HG03442 (cell line): ENCODE measurements around the gene ESPL1.
A peak's percentile ranks its signal among the peaks of the same experiment; 100 is the strongest.

Source experiments
- ATAC-seq: cut with Tn5 transposase; IDR thresholded peaks from one replicate; pipeline ENCODE4 v1.9.1; 2021; ENCODE audit warnings: mild to moderate bottlenecking, moderate library complexity; ENCODE audit not compliant: unreplicated experiment

ESPL1 gene

DNA sequence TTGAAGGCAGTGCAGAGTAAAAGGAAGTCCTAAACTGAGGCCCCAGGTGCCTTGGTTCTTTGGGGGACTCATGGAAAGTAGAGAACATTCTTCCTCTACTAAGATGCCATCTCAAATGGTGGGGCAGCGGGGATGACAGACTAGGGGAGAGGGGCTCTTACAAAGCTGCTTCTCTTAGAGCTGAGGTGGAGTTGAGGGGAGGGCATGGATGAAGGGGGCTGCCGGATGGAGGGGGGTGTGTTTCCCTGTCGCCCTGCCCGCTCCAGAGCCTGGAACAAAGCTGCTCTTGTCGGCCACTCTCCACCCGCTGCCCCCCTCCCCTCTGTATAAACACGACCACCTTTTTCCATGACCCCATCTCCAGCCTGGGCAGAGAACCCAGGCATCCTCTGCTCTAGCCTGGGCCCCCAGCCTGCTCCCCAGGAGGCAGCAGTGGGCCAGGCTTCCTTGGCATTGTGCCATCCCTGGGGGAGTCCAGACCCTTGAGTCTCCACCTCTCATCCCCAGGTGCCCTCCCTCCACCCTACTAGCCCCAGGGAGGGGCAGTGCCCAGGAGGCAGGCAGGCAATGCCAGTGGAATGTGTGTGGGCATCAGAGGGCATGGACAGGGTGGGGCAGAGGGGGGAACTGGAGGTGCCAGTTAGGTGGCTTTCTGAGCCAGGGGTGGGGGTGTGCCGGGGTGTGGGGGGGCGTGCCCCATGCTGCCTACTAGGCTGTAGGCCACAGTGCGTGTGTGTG, 37.8 kb upstream of the ESPL1 start:
- no peak for ATAC-seq

DNA sequence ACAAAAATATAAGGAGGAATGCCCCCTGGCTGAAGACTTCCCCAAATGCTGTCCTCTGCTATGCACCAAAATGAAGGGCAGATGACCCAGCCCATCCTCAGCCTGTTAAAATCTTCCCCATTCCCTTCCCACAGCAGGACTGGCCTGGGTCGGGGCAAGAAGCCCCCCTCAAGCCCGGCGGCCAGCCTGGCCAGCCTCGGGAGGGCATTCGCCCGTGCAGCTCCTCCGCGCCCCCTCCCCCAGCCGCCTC, 36.5 kb upstream of the ESPL1 start:
- ATAC-seq = no peak

DNA sequence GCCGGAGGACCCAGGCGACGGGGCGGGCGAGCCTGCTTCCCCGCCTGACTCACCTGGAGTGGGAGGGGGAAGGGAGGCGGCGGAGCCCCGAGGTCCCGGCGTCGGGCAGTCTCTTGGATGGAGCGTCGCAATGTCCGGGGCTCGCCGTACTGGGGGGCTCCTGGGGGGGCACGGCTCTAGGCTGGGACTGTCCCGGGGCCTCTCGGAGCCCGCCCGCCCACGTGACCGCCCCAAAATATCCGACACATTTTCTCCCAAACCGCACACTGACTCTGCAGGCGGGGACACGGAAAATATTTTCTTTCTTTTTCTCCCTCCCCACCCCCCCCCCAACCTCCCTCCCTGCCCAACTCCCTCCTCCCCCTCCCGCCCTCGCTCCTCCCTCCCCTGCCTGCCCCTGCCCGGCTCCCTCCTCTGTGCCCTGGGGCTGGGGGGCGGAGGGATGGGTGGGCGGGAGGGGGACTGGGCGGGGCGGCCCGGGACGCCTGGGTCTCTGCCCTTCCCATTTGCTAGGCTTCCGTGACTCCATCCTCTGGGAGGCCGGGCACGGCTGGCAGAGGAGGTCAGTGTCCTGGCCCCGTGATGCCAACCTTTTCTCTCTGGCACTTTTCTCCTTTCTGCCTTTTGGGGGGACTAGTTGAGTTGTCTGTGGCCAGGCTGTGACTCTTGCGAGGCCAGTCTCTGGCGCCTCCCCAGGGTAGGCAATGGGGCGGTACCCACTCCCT, 36.0 kb upstream of the ESPL1 start, which contains the start of gene RARG:
TSS of gene RARG (minus strand) at position 289 of the 725 bp plus-strand sequence. CDS start 4,664 bp downstream, outside the sequence.
- ATAC-seq = no peak

DNA sequence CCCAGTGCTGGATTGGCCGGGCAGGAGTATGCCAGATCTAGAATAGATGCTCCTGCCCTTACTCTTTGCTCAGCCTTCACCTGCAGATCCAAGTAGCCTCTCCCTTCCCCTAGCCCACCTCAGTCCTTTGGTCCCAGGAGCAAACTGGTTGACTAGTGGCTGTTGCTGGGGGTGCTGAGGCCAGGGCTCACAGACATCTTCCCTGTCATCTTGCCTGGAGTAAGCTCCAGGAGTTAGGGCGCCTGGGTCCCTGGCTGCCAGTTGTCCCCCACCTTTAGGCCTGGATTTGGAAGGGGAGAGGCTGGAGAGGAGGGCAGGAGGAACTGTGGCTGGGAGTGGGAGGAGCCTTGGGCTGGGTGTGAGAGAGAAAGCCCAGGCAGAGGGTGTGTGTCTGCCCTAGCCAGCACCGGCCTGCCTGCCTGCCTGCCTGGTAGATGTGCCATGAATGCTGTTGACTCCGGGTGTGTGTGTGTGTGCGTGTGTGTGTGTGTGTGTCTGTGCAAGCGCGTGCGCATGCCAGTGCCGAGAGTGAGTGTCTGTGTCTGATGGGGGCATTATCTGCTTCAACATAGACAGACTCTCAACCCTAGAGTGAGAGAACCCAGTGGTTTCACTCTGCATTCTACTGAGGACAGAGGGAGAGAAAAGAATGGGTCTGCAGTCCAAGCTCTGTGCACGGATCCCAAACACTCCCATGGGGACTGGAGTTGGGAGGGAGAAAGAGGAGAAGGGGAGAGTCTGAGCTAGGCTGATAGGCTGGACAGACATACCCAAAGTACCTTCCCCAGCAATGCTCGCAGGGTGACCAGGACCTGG, 35.2 kb upstream of the ESPL1 start:
- ATAC-seq = no peak

DNA sequence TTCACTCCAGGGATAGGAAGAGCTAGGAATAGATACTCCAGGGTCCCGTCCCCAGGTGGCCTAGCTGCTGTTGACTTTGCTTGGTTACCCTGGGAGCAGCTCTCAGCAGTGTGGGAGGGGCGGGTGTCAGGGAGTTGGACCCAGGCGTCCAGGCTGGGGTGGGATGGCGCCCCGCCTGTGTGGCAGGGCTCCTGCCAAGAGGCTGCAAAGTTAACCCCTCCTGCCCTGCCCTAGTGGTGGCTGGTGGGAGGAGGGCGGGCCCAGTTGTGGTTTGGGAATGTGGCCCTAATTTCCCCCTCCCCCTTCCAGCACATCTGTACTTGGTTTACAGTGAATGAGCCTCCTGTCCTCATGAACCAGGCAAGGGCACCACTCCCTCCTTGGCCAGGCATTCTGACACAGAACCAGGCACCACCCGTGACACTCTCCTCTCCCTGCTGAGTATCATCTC, 34.4 kb upstream of the ESPL1 start:
- ATAC-seq = no peak

DNA sequence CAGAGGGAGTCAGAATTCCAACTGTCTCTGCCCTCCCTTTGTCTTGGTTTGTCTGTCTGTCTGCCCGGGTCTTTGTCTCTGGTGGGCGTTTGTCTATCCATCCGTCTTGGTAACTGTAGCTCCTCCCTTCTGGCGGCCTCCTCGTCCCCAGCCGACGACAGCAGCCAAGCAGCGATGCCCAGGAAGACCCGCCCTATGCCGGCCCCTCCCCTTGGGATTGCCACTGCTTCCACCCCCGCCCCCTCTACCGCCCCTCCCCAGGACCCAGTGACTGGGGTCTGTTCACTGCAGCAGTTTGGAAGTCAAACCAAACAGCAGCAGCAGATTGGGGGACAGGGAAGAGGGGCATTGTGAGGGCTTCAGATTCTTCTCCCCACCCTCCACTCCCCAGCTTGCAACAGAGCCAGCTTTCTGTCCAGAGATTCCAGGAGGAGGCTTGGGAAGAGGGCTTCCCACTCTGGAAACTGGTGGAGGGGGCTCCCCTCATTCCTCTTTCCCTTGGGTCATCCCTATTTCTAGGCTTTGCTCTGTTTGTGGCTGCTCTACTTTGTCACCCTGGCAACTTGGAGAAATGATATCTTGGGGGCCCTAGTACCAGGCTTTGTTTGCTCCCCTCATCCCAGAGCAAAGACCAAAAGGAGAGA, 33.7 kb upstream of the ESPL1 start:
- ATAC-seq = no peak

DNA sequence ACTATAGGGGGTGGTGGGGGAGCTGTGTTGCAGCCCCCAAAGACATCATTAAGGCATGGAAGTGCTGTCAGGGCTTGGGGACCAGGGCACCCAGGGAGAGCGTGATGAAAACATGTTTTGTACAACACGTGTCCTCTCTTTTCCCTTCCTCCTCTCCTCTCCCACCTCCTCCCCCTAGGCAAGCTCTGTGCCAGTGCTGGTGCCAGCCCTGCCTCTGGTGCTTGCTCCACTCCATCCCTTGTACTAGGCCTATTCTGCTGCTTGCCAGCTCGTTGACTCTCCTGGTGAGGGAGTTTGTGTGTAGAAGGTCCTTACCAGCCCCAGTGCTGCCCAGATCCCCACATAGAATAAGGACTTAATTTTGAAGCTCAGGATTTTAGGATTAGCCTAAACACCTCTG, 32.9 kb upstream of the ESPL1 start:
- no peak for ATAC-seq

DNA sequence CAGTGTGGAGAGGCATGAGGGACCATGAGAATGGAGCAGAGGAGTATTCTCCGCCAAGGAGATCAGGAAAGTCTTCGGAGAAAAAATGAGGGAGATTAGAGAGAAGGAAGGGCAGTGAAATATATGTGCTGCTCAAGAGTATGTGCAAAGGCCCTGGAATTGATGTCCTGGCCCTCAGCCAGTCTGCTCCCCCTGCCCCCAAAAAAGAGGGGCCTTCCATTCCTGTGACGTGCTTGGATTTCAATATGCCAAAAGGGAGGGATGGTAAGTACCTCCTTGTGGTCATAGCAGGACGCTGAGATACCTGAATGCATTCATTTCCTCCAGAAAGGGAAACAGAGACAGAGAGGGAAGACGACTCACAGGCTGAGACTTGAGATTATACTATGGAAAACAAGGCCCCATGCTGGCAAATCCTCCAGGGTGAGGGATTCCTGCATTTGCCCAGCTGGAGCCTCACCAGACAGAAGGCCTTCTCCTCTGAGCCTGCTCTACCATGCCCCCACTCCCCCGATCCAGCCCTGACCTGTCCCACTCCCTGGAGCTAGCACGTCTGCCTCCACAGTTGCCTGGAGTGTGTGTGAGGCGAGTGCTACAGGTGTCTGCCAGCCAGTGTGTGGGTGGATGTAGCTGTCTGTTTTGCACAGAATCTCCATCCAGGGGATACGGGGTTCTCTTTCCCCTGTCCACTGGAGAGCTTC, 32.2 kb upstream of the ESPL1 start:
- no peak for ATAC-seq

DNA sequence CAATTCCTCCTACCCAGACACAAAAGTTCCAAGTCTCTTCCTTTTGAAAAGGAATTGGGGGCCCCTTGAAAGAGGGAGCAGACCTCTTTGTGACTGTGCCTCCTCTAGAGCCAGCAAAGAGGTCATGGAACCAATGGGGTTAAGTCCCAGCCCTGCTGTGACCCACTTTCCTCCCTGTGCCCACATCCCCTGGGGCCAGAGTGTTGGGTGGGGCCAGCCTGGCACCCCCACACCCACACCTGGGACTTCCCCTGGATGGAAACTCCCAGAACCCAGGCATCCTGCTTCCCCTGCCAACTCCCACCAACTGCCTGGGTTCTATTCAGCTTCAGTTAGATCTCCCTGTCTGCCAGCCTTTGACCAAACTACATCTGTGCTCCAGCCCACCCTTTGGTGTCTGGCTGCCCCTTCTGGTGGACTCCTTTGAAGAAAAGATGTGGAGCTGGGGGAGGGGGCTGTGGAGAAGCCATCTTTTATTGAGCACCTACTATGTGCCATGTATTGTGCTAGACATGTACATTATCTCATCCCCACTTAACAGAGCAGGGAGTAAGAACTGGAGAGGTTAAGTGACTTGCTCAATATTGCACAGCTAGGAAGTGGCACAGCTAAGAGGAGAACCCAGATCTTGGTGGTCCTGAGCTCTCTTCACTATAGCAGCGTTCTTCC, 31.5 kb upstream of the ESPL1 start:
- ATAC-seq = no peak

DNA sequence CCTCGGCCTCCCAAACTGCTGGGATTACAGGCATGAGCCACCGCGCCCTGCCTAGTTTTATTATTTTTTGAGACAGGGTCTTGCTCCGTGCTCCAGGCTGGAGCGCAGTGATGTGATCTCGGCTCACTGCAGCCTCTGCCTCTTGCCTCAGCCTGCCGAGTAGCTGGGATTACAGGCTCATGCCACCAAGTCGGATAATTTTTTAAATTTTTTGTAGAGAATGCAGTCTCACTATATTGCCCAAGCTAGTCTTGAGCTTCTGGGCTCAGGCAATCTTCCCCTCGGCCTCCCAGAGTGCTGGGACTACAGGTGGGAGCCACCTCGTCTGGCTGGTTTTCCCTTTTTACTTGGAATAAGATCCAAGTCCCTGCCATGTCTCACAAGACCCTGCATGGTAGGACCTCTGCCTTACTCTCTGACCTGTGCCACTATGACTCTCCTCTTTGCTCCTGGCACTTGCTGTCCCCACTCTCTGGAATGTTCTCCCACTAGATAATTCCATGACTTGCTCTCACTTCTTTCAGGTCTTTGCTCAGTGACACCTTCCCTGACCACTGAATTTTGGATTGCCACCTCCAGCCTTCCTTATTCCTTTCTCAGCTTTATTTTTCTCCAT, 28.3 kb upstream of the ESPL1 start:
- ATAC-seq = no peak

DNA sequence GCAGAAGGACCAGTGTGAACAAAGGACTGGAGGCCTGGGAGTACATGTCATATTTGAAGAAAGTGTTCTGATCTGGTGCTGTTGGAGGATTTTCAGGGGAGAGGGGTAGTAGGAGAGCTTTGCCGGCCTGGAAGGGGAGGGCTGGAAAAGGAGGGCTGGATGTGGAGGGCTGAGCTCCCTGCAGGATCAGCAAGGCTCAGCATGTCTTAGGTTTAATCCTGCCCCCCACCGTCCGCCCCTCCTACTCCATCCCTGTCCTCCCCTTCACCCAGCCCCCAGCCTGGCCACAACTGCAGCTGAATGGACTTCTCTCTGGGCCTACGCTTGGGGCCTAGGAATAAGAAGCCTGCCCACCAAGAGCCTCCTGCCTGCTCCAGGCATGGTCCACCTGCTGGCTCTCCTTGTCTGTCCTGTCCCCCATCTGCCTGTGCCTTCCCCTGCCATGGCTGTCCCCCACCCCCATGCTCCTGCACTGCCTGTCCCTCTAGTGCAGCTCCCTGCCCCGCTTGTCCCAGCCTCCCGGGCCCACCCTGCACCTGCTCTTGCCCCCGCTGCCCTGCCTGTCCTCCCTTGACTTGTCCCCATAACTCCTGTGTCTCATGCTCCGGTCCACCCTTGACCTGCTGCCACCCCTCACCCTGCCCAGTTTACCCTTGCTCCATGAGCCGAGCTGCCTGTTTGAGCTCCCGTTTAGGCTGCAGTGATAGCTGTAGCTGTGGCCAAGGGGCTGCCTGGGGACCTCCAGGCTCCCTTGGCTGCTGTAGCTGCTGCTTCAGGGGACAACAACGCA, 26.3 kb upstream of the ESPL1 start:
- no peak for ATAC-seq

DNA sequence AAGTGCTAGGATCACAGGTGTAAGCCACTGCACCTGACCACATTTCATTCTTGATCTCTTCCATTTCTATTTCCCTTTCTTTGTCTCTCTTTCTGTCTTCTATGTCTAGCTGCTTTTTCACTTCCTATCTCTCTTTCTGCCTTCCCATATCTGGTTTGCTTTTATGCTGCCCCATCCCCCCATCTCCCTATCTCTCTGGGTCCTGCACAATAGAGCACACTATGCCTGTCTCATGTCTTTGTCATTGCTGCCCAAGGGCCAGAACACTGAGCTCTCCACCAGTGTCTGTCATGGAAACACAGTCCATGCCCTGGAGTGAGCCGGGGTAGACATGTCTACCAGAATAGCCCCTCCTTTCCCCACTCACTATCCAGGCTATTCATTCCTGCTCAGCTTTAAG, 23.8 kb upstream of the ESPL1 start:
- ATAC-seq = no peak

DNA sequence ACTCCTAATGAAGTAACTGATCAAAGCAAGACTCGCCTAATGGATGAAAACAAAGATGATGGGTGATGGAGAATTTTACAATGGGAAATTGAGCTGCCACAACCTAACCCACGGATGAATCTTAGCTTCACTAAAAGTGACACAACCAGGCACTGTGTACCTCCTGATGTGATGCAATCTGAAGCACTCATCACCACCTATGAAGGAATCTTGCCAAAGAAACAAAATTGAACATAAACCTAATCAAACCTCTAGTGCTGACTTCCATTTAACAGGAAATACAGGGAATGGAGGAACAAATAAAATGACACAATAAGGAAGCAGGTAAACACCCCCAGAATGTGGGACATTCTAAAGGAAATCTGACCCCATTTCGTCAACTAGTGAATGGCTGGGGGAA, 22.8 kb upstream of the ESPL1 start:
- ATAC-seq = no peak

DNA sequence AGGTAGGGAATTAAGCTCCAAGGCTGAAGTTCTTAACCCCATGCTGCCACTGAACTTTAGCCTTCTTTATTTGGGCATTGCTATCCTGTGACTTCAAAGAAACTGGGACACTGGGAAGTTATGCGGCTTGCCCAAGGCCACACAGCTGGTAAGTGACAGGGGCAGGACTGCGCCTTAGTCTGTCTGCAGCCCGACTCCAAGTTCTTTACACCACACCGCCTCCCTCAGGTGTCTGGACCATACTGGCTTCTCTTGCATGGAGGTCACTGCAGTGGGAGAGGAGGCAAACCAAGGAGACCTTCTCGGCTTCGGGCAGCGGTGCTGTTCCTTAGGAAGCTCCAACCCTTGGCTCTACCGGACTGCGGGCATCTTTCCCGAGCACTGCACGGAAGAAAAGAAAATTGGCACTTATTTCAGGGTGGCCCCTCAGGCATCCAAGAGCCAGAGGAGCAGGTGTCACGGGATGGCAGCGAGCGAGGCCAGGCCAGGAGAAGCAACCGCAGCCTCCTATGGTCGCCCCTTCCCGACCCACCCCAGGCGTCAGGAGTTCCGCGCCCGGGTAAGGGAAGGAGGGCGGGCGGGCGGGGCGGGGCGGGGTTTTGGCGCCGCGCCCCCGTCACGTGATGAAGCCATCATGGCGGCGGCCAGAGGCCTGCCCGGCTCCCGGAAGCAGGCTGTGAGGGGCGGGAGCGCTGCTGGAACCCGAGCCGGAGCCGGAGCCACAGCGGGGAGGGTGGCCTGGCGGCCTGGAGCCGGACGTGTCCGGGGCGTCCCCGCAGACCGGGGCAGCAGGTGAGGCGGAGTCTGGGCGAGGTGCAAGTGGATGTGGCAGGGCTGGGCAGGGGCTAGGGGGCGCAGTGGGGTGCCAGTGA, 16.4 kb upstream of the ESPL1 start:
- peak; percentile 78 for ATAC-seq

DNA sequence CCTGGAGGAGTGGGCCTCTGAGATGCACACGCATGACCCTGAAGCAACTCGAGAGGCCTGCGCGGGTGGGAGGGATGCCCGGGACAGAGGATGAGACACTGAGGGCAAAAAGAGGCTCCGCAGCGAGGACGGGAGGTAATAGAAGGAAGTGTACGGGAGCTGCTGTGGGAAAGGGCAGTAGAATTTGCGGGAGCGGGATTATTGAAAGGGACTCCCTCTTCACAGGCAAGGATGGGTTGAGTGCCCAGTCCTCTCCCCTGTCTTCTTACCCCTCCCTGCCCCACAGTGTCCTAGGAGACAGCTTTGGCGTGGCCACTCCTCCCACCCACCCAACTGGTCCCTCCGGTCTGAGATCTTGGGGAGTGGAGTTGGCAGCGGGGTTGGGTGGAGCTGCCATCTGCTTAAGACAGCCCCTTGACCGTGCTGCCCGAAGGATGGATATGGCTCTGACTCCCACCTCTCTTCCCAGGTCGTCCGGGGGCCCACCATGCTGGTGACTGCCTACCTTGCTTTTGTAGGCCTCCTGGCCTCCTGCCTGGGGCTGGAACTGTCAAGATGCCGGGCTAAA, 15.7 kb upstream of the ESPL1 start:
- no peak for ATAC-seq

DNA sequence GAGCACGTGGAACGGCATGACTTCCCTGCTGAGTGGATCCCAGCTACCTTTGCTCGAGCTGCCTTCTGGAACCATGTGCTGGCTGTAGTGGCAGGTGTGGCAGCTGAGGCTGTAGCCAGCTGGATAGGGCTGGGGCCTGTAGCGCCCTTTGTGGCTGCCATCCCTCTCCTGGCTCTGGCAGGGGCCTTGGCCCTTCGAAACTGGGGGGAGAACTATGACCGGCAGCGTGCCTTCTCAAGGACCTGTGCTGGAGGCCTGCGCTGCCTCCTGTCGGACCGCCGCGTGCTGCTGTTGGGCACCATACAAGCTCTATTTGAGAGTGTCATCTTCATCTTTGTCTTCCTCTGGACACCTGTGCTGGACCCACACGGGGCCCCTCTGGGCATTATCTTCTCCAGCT, 14.8 kb upstream of the ESPL1 start:
- no peak for ATAC-seq

DNA sequence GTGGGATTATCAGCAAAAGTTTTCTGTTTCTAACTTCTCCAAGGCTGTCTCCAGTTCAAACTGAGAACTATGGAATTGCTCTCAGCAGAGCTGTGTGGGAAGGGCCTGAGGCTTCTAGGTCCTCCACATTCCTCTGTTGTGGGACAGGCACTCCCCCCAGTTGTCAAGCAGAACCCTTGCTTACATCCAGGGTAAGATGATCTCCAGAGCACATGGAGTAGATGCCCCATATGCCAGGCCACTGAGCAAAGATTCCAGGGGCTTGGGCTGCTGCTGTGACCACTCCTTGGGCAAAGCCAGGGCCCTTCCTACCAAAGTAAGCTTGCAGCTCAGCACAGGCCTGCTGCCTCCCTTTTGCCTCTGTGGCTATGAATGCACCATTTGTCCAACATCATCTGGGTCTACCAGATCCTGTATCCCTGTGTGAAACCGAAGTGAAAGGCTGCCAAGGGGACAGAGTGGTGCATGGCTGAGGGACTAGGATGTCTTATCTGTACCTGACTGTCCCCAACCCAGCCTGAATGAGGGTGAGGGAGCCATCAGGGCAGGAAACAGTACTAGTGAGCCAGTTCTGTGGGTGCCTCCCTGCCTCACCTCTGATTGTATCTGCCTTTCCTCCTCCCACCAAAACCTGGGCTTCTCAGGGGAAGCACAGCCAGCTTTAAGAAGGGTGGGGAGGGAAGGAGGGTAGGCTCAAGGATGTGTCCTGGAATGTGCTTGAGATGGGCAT, 13.1 kb upstream of the ESPL1 start:
- no peak for ATAC-seq
